NCI-H774 (cell line): ENCODE results near the gene HSPA9.

Experiments
- DNase-seq: peaks from one replicate; lab custom pipeline; 2025; lab: John Stamatoyannopoulos, UW

Gene HSPA9

DNA sequence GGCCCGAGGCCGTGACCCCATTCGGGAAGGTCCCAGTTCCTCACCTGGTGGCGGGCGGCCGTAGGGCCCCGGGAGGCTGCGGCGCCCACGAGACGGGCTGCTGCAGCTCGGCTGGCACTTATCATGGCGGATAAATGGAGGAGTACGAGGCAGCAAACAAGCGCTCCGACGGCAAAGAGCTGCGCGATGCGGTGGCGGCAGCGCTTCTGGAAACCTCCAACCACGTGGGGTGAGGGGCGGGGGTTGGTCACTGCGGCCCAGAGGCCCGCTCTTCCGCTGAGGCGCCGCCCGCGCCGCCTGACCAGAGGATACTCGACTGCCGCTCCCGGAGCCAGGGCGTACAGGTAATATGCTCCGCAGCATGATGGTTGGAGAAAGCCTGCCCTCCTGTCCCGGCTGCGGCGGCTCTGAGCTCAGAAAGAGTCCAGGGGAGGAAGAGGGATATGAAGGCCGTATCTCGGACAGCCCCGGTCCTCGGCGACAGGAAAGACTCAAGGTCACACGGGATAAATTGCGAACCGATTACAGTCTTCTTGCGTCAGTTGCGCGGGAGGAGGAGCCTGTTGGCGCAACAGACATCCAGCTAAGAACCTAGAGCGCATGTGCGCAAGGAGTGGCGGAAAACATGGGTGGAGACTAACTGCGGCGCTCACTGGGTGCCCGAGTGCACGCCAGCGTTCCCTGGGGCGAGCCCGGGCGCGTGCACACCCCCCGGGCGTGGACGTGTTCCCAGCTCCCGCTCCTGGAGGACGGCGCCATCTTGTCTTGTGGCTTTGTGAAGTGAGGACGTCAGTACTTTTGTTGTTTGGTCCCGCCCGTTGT is at the start of gene HSPA9:
TSS of gene HSPA9 (minus strand) at position 208 of the 822 bp plus-strand sequence. CDS start at position 125, 83 bp downstream.
- DNase-seq, result peak; percentile 99

GRCh38 chr5:138623053-138623452 is 47.9 kb upstream of the HSPA9 start:
- no peak for DNase-seq

DNA sequence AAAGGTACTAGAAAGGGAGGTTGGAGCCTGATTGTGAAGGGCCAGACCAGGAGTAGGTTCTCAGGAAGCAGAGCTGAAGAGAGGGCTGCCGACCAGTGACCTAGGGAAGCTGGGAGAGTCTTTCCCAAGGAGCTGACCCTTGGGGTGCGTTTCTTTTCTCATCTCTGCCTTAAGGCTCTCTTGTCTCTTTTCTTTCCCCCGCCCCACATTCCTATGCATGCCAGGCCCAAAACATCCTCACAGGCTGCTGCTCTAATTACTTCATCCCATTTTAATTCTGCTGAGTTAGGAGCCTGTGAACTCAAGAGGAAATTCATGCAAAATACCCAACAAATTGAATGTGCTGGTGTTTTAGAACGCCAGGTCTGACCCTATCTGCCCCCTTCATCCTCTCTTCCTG is 46.9 kb upstream of the HSPA9 start:
- no peak for DNase-seq

DNA sequence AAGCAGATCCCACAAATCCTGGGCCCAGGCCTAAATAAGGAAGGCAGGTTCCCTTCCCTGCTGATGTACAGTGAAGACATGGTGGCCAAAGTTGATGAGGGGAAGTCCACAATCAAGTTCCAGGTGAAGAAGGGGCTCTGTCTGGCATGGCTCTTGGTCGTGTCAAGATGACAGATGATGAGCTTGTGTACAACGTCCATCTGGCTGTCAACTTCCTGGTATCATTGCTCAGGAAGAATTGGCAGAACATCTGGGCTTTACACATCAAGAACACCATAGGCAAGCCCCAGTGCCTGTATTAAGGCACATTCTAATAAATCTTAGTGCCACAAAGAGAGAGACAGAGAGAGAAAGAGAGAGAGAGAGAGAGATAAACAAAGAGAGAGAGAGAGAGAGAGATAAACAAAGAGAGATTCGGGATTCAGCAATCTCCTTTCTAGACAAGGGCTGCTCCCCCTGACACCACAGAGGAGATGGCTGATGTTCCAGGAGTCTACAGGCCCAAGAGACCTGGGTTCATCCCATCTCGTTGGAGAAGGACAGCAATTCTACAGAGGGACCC is 45.5 kb upstream of the HSPA9 start:
- DNase-seq, result no peak

- DNase-seq, result no peak
These were observed 41.3 kb upstream of the HSPA9 start for GRCh38 chr5:138616508-138616907.

- no peak for DNase-seq
These were observed 40.3 kb upstream of the HSPA9 start for GRCh38 chr5:138615461-138615860.

GRCh38 chr5:138611678-138612218 is 36.5 kb upstream of the HSPA9 start:
- no peak for DNase-seq

GRCh38 chr5:138610918-138611677 is 35.9 kb upstream of the HSPA9 start:
- DNase-seq, result no peak

GRCh38 chr5:138610415-138610917 is 35.3 kb upstream of the HSPA9 start:
- no peak for DNase-seq

DNA sequence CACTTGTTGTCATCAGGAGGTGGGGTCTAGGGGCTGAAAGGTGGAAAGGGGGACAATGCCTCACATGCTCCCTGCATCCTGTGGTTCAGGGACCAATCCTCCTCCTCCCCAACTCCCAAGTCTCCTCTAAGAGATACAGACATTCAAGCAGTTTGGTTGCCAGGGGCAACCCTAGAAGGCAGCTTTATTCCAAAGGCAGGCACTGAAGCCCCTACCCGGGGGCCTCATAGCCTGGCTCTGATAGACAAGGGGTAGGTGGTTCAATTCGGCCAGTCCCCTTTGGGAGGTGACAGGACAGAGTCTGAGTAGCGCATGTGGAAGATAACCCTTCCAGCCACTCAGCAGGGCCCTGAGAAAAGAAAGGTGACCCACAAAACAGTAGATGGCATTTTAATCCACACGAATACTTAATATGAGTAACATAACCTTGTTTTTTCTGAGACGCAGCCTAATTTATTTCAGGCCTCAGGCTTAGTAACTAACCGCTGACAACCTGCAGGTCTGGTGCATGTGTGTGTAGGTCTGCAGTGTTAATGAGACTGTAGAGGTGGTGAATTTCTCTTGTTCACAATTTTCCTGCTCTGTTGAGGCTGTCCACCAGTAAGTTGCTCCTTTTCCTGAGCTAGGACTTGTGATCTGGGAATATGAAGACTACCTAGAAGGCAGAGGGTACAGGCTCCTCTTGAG is 31.3 kb upstream of the HSPA9 start:
- DNase-seq, result no peak

- DNase-seq, result no peak
These were observed 30.2 kb upstream of the HSPA9 start for GRCh38 chr5:138605254-138605972.

GRCh38 chr5:138604176-138604785 is 29.1 kb upstream of the HSPA9 start:
- no peak for DNase-seq

DNA sequence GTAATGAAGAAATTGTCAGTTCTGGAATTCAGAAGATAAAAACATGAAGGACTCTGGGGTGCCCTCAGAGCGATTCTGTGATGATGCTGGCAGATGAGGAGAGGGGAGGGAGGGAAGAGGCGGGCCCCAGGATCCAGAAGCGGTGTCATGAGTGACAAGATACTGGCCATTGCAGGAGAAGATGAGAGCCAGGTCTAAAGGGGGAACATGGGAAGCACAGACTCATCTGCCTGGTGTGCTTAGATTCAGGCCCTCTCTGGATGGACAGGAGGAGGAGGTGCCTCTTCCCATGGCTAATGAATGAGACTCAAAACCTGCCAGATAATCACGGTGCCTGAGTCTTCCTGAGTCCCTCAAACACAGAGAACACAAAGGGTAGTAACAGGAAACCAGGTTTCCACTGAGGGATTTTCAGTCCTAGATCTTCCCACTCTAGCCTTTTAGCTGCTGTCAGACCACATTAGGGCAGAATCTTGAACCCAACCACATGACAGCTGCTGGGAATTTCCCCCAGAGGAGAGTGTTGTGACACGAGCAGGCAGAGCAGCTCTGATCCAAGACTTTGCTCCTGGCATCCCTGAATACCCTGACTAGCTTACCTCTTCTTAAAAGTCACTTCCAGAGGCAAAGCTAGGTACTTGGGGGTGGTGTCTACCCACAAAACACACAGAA is 28.2 kb upstream of the HSPA9 start:
- no peak for DNase-seq

DNA sequence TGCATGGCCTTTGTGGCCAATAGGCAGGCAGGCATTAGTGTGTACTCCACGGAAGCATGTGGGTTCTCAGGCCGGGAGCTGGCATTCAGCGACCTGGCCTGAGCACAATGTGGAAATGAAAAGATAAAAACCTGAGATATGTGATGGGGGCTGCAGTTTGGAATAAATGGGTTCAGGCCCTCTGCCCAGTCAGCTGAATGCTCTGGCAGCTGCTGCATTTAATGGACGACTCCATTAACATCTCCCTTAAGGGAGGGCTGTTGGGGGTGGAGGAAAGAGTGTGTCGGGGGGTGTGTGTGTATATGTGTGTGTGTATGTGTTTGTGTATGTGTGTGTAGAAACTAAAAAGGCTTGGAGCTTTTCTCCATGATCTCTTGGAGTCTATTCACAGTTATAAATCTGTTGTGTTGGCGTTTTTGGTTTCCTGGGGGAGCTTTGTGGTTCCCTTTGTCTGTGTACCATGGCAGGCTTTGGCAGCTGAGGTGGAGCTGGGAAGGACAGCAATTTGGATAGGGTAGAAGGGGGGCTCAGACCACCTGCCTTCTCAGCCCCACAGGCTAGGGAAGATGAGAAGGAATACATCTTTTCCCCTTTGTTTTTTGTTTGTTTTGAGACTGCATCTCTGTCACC is 27.3 kb upstream of the HSPA9 start:
- no peak for DNase-seq

DNA sequence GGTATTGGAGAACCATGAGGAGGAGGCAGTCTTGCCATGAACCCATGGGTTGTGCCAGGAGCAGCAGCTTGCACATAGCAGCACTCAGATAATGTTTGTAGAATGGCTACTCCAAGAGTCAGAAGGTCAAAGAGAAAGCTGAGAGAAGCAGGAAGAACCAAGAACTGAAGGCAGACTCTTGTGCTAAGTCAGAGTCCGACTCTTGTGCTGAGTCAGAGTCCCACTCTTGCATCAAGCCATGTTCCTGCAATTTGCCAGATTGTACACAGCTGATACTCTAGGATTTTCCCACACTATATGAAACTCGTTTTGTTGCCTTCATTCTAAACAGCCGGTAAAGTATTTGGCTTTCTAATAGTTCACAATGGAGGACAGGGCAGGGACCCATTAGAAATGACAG is 26.2 kb upstream of the HSPA9 start:
- DNase-seq, result no peak

DNA sequence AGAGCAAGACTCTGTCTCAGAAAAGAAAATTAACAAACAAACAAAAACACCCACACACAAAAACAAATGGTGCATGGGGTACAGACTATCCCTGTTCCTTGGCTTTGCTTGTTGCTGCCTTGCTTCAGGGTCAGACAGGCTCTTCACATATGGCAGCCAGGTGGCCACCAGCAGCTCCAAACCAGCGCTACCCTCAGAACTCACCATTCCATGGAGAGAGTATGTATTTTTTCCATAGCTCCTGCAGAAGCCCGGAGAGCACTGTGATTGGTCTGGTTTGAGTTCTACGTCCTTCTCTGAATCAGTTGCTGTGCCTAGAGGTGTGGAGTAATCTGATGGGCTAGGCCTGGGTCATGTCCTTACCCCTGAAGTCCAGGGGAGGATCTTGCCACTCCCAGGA is 25.2 kb upstream of the HSPA9 start:
- DNase-seq, result no peak

- no peak for DNase-seq
These were observed 22.6 kb upstream of the HSPA9 start for GRCh38 chr5:138597661-138598400.

GRCh38 chr5:138596105-138596881 is 21.1 kb upstream of the HSPA9 start:
- no peak for DNase-seq
